HG03571 (cell line): ENCODE results near the gene HIGD1A.
A peak's percentile ranks its signal among the peaks of the same experiment; 100 is the strongest.

Experiments
- ATAC-seq: cut with Tn5 transposase; IDR thresholded peaks from one replicate; pipeline ENCODE4 v1.9.1; 2021; ENCODE audit not compliant: unreplicated experiment

Gene HIGD1A

GRCh38 chr3:42801784-42802183 is 2.5 kb downstream of the HIGD1A start:
- no peak for ATAC-seq

DNA sequence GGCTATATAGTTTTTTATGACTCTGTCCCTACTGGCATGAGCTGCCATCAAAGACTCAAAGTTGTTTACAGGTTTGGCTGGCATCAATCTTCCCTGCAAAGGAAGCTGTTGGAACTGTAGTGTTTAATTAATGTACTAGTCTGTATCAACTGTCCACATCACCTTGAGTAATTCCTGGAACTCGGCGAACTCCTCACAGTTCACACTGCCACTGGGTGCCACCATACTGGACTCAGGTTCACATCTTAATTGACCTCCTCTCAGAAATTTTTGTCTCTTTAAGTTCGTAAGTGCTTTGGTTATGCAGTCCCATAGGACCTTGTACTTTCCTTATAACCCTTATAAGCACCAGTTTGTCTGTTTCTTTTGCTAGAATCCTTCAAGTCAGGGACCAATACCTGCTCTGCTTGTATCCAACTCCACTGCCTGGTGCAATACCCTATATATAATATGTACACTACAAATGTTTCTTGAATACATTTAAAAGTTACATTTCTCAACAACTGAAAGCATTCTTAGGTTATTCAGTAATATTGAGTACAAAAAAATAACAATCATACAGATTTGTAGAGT is 3.2 kb downstream of the HIGD1A start:
- ATAC-seq, result no peak

DNA sequence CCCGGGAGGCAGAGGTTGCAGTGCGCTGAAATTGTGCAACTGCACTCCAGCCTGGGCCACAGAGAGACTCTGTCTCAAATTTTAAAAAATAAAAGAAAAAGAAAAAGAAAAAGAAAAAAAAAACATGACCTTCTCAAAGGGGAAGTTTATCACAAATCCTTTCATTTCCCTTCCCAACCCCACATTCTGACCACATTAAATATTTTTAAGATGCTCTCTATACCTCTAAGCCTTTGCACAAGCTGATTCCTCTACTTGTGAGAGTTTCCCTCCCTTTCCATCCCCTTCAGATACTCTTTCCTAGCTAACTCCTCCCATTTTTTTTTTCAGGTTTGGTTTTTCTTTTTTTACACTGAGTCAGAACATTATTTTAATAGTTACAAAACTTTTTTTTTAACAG is 4.0 kb downstream of the HIGD1A start:
- no peak for ATAC-seq

GRCh38 chr3:42799376-42799775 is 4.9 kb downstream of the HIGD1A start:
- no peak for ATAC-seq

GRCh38 chr3:42796332-42796885 is 7.9 kb downstream of the HIGD1A start:
- no peak for ATAC-seq

DNA sequence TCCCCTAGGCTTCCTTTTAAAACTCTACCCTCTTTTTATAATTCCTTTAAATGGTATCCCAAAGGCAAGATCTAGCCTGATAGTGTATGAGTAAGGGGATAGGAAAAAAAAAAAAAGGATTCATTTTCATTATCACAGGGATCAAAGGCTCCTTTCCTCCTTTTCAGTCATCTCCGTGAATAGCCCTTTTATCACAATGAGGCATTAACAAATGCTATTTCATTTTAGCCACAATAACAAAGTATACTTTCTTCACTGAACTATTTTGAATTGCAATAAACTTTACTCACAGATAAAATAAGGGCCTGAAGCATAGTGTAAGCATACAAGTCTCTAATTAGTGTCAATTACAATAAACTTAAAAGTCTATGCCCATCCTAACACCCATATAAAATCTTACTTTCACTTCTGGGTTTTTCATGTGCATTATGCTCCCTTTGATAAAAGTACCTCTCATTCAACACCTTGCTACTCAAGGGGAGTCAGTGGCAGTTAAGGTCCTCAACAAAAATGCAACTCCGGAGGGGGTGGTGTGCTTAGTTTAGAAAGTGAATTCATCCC is 8.6 kb downstream of the HIGD1A start:
- no peak for ATAC-seq

DNA sequence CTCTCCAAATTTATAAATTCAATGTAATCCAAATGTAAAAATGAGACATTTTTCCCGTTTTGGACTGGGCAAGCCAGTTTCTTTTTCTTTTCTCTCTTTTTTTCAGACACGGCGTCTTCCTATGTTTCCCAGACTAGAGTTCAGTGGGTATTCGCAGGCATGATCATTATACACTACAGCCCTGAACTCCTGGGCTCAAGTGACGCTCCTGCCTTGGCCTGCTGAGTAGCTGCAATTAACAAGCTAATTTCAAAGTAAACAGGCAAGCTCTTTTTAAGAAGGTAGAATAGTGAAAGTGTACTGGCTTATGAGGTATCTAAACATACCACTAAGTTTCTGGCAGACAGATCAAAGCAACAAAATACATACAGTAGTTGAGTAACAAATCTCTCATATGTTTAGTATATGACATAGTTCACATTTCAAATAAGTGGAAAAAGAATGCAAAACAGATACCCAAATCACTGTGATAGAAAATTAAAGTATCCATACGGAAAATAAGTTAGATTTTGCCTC is 13.5 kb downstream of the HIGD1A start:
- ATAC-seq, result no peak

DNA sequence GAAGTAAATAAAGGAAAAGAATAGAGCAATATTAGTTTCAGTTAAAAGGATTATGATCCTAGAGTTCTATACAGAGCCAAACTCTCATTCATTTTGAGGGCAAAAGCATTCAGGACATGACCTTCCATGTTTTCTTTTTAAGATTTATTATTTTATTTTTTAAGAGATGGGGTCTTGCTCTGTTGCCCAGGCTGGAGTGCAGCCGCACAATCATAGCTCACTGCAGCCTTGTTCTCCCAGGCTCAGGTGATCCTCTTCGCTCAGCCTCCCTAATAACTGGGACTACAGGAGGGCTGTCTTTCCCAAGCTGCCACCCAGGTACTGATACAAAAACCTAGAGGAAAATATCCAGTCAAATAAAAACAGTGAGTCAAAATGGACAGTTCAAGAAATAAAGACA is 17.7 kb downstream of the HIGD1A start:
- ATAC-seq, result no peak

- ATAC-seq, result no peak
These were observed 18.1 kb downstream of the HIGD1A start for GRCh38 chr3:42786212-42786611.

- peak; percentile 67 for ATAC-seq
These were observed 23.2 kb downstream of the HIGD1A start for GRCh38 chr3:42780892-42781700.

DNA sequence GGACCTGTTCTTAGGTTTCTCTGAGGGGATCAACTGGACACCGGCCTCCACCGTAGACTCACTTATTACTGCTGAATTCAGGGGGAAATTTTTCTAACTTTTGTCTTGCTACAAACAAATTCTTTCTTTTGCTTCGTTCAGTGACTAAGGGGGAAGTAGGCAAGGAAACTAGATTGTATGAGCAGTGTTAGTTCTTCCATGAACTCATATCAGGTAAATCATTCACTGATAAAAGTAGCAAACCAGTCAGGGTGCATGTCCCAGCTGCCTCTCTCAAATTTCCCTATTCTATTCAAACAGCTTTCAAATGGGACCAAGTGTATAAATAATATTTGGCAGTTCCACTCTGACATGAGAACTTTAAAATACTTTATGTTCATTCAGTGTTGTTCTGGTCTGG is 23.9 kb downstream of the HIGD1A start:
- no peak for ATAC-seq

GRCh38 chr3:42778644-42779043 is 25.6 kb downstream of the HIGD1A start:
- ATAC-seq, result no peak

DNA sequence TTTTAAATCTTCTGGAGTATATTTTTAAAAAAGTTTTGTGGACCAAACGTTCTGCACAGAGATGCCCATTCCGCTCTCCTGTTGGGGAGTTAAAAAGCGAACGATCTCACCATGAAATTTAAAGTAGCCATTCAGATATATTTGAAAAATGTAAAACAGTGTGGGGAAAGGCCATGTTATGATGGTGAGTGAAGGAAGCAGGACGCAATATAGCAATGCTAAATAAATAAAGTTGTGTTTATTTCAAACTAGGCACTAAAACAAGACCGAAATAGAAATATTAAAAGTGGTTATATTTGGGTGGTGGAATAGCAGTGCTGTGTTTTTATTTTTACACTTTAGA is 30.9 kb downstream of the HIGD1A start:
- ATAC-seq, result no peak

DNA sequence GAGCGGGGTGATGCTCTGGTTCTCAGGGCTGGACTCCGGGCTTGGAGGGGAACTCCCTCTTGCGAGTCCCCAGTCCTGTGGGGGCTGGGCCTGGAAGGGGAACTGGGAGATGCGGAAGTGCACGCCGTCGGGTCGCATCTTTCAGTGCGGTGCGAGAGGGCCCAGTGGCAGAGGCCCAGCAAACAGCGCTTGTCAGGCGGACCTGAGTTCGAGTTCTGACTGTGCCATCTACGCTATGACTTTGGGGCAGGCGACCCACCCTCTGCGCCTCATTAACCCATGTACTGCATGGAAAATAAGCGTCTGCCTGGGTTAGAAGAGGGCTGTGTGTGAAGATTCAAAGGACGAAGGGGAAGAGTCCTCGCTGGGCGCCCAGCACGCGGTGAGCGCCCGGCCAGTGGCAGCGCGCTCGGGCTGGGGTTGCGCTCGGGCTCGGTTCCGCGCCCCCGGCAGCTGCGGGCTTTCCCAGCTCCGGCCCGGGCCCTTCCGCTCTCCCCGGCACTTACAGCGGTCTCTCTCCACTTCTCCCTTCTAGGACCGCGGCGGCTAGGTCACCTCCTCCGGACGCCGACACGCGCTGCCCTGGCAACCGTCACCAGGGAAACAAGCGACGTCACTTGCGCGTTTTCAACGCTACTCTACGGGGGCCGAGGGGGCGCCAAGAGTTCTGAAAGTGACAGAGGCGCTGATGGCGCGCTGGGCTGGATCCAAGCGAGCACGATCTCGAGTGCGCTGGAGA is 31.5 kb downstream of the HIGD1A start, which contains the start of gene CCDC13:
Gene CCDC13, minus strand, starts transcription at position 584 of the 739 bp plus-strand sequence. CDS start 14,908 bp downstream, outside the sequence.
- ATAC-seq, result peak; percentile 98

DNA sequence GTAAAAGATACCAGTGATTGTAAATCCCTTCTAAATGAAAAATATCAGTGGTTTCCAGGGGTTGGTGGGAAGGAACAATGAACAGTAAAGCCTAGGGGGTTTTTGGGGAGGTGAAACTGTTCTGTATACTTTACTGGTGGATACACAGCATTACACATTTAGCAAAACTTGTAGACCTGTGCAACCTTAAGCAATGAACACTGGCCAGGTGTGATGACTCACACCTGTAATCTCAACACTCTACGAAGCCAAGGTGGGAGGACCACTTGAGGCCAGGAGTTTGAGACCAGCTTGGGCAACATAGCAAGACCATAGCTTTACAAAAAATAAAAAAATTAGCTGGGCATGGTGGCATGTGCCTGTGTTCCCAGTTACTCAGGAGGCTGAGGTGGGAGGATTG is 33.0 kb downstream of the HIGD1A start:
- no peak for ATAC-seq

GRCh38 chr3:42769477-42770131 is 34.7 kb downstream of the HIGD1A start:
- ATAC-seq, result no peak

GRCh38 chr3:42764561-42765295 is 39.6 kb downstream of the HIGD1A start:
- ATAC-seq, result no peak

- ATAC-seq, result no peak
These were observed 40.2 kb downstream of the HIGD1A start for GRCh38 chr3:42764115-42764514.

GRCh38 chr3:42763021-42763420 is 41.3 kb downstream of the HIGD1A start:
- no peak for ATAC-seq
